ENCODE results near the gene MYOG. TPM values are rescaled to one million over a fixed set of nuclear protein-coding genes. Genes with fewer than 3 reads are reported as not detected.

MYOG gene
- polyA plus RNA-seq, 1 donor, result 0.18 TPM

DNA sequence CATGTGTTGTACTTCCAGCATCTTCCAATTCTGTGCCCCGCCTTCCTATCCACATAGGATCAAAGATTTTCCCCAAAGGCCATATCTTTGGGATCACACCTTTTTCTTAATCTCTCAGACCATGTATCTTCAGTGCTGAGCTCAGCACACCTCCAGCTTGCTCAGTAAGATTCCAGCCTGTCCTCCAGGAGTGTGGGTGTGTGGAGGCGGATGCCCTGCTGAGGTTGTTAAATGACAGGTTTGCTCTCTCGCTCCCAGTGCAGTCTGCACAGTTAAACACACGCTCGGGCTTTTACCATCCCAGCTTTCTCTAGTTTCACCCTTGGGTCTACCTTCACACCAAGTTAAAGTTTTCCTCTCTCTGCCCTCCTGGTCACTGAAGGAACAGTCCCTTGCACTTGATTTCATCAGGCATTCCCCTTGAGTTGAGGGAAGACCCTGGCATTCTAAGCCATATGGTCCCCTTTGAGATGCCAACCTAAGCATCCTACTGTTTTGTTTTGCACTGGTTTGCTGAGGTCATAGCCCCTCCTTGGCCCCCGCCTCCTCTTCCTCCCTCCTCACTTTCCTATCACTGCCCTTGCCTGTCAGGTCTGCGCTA is 13.7 kb downstream of the MYOG start:
- DNase-seq, result no peak

DNA sequence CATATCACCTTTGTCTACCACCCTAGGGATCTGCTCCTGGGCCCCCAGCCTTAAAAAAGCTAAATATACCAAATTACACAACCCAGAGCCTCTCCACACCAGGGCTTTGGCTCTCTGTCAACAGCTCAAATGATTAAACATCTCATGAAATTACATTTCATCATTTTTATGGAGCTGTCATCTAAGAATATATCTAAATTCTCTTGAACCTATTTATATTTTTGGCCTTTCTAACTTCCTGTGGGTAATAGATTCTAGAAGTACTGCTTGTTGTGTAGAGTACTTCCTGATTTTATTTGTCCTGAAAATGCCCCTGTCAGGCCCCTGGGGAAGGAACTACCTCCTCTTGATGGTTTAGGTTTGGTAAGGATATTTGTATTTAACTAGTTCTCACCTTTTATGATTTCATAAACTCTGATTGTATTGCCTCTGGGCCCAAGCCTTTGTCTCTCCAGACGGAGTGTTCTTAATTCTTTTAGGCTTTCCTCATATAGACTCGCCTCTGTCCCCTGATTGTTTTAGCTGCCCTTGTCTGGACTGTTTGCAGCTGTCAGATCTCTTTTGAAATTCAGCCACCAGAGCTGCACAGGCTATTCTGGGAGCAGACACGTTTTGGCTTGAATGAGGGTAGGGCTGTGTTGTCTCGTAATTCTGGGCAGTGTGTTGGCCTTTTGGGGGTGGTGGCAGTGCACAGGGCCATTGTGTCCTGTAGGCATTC is 16.6 kb downstream of the MYOG start:
- peak; percentile 57 for DNase-seq

DNA sequence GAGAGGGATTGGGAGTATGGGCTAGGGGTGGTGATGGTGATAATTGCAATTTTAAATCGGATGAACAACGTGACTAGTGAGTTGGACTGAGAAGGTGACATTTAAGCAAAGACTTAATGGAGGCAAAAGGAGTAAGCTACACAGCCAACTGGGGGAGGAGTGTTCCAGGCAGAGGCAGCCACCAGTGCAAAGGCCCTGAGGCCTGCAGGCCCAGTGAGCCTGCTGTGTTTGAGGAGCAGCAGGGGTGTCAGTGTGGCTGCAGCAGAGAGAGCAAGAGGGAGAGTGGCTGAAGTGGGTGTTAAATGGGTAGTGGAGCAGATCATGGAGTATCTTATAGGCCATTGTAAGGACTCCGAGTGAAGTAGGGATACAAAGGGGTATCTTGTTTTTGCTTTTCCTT is 18.8 kb downstream of the MYOG start:
- DNase-seq, result no peak

DNA sequence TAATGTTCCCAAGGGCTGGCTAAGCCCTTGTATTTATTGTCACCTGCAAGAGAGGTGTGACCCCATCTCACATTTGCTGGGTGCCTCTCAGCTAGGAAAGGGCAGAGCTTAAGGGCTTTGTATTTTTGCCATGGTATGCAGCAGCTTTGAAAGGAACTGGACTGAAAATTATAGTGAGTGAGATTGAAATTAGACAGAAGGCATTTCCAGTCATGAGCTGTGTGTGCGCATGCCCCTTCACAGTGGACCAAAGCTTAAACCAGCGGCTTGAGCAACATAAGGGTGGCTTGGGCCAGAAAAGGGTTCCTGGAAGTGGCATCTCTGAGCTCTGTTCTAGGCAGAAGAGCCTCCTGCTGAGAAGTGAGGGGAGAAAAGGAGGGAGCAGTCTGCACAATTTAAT is 19.8 kb downstream of the MYOG start:
- DNase-seq, result no peak

DNA sequence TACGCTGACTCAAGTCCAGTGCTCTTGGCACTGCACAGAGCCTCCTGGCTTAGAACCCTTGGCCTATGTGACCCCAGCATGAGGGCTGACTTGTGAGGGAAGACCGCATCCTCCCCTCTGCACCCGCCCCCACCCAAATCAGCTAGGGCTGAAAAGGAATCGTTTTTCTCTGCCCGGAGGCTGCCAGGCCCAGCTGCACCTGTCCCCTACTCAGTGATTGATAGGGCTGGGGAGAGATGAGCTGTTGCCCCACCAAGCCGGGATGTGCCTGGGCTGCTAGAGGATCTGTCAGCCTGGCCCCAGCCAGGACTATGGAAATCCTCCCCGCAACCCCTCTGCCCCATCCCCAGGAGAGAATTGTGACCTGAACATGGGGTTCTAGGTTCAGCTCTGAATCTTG is 20.6 kb downstream of the MYOG start:
- DNase-seq, result no peak

DNA sequence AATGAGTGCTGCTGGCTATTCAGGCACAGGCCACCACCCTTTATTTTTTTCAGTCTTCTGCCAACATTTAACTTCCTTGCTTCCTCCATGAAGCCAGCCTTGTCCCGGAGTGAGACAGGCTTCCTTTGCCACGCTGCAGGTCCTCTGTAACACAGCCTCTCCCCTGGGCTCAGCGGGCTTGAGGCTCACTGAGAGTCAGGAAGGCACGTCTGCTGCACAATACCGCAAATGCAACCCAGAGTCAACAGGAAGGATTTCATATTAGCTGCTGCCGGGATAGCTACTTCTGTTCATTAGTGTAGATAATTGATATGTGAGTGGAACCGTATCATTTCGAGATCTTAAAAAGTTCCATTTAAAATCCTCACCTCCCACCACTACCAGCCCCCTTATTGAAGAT is 22.5 kb downstream of the MYOG start:
- DNase-seq, result no peak

DNA sequence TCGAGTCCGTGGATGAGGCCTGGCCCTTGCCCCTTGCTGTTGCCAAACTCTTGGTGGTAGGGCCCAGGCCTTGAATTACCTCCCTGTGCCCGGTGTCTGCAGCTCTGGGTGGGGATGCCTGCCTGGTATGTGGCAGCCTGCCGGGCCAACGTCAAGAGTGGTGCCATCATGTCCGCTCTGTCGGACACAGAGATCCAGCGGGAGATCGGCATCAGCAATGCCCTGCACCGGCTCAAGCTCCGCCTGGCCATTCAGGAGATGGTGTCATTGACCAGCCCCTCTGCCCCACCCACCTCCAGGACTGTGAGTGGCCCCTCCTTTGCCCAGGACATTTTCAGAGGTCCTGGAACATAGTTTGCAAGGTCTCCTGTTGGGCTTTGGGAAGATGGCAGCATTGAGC is 25.7 kb downstream of the MYOG start:
- DNase-seq, result no peak

DNA sequence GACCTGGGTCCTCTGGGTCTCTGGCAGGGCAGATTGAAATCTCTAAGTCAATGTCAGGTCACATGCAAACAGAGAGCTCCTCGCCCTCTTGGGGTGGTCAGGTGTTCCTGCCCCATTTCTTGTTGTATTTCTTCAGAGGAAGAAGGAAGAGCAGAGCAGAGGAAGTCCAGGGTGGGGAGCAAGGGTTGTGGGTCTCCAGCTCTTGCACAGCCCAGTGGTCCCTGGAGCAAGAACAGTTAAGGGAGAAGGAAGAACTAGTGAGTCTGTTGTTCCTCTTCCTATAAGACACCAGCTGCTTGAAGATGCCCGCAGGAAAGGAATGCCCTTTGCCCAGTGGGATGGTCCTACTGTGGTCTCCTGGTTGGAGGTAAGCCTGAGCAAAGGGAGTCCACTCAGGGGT is 26.3 kb downstream of the MYOG start:
- DNase-seq, result no peak

DNA sequence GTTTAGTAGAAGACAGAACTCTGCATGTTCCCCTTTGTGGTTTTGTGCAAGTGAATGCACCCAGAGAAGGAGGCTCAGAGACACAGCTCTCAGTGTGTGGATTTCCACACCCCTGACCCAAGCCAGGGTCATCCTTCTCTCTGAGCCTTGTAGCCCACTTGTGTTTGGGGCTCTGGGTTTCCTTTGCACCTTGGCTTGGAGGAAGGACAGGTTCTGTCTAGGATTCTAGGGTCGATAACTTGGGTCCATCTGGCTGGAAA is 27.2 kb downstream of the MYOG start:
- DNase-seq, result no peak

DNA sequence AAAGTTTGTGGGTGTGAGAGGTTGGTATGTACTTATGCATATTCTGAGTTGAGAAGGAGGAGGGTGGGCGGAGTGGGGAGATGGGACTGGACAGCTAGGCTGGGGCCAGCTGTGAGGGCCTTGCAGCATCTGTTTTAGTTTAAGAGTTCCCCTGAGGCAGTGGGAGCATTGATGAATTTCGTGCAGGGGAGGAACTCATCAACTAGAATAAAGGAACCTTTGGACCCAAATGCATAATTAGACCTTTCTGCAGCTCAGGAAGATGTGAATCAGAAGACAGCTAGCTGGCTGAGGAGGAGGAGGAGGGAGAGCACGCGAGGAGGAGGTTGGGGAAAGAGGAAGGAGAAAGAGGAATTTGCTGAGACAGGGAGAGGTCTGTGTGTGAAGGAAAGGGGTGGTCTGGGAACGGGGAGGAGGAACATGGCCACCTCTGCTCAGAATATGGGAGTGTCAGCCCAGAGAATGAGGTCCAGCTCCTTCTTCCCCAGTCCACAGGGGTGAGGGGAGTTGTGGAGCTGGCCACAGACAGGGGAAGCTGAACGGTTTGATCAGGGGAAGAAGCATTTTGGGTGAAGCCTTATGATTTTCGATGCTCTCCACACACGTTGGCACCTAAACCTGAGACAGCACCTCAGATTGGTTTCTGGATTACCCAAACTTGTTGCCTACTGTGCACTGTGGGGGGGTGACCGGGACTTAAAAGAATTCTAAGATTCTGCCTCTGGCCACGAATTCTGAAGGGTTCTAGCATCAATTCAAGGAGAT is 27.7 kb downstream of the MYOG start:
- no peak for DNase-seq

DNA sequence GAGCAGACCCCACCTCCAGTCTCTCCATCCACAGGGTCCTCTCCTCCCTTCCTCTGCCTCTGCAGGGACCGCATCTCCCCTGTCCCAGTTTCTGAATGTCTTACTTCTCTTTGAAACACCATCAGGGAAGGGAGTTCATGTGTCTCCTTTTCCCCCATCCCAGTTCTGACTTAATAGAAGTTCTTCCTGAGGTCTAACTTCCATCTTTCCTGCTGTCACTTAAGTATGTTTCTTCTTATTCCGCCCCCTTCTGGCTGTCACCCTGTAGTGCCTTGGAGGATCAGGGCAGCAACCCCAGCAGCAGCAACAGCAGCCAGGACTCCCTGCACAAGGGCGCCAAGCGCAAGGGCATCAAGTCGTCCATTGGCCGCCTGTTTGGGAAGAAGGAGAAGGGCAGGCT is 29.3 kb downstream of the MYOG start:
- no peak for DNase-seq

DNA sequence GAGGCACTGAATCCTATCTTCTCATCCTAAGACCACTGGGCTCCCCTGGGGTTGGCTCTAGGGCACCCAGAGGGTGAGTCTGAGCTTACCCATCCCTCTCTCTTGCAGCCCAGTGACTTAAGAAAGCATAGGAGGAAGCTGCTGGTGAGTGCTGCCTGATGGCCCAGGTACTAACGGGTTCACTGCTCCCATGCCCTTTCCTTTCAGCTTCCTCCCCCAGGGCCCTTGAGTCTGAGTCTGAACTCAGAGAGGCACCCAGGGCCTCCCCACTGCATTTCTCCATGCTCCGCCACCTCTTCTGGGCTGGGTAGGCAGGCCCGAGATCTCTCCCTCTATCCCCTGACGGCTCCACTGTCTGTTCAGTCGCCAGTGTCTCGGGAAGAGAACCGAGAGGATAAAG is 29.8 kb downstream of the MYOG start:
- DNase-seq, result no peak

DNA sequence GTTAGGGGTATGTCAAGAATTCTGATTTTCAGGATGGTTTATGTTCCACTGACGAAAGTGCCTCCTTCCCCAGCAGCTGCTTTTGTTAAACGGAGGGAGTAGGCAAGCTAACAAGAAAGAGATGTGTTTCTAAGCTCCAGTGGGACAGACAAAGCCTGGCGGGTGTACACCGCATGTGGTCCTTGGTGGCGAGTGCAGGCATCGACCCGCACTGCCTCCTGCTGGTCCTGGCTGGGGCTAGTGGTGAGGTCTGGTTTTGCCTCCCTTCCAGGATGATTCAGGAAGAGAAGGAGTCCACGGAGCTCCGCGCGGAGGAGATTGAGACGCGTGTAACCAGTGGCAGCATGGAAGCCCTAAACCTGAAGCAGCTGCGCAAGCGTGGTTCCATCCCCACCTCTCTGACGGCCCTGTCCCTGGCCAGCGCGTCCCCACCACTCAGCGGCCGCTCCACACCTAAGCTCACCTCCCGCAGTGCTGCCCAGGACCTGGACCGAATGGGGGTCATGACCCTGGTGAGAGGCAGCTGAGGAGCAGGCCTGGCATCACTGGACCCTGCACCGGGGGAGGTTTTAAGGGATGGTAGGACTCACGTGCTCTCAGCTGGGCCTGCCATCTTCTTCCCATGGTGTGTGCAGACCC is 30.5 kb downstream of the MYOG start:
- DNase-seq, result no peak

DNA sequence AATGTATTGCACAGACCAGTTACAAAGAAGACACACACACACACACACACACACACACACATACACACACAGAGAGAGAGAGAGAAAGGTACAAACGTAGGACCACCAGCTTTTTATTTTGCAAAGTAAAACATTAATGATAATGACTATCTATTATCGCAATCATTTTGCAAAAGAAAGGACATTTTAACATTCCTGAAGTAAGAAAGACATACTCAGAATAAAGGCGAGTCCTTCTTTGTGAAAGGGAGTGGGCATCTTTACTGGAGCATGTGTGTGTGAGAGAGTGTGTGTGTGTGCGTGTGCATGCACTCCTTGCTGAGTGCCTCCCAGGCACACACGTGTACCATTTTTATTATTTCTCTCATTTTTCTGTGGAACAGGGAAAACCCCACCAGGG is 31.2 kb downstream of the MYOG start:
- DNase-seq, result no peak

DNA sequence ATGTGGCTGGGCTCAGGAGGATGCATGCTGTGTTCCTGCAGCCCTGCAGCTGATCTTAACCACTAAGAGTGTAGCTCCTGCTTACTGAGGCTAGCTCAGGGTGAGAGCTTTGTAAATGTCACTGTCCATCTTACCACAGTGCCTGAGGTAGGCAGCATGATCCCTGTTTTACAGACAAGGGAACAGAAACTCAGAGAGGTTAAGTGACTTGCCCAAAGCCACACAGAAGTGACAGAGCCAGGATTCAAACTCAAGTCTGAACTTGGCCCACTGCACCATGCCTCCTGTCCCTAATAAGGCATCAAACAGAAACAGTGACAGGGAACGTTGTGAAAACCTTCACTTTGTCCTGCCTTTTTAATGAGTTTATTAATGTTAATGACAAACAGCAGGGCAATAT is 31.6 kb downstream of the MYOG start:
- DNase-seq, result no peak

DNA sequence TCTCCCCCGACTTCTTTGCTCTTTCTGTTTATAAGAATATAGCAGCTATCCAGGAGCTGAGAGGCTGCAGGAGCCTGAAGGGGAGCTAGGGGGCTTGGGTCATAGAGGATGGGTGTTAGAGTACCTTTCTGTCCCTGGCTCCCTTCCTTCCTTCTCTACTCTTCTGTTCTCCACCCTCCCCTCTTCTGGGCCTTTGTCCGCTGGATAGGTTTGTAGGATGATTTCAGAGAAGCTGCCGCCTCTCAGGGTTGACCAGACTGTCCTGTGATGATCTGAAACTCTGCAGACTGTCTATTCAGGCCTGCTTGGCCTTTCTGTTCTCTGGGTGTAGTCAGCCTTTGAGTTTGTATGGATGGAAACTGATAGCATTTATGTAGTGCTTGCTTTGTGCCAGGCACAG is 33.2 kb downstream of the MYOG start:
- DNase-seq, result no peak

DNA sequence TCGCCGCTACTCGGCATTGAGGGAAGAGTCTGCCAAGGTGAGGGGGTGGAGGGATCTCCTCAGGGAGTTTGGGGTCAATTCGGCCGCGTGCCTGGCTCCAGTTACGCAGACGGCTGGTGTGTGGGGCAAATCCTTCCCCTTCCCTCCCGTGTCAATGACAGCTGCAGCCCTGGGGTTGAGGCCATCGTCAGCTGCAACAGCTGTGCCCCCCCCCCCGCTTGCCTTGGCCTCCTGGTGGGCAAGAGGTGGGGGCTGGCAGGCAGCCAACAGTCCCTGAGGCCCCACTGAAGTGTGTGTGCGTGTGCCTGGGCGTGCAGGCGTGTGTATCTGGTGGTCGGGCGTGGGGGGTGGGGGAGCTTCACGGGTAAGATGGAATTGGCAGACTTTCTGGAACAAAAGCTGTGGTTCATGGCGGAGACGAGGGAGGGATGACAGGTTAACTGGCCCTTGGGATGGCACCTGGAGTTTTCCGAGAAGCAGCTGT is 33.9 kb downstream of the MYOG start:
- no peak for DNase-seq

DNA sequence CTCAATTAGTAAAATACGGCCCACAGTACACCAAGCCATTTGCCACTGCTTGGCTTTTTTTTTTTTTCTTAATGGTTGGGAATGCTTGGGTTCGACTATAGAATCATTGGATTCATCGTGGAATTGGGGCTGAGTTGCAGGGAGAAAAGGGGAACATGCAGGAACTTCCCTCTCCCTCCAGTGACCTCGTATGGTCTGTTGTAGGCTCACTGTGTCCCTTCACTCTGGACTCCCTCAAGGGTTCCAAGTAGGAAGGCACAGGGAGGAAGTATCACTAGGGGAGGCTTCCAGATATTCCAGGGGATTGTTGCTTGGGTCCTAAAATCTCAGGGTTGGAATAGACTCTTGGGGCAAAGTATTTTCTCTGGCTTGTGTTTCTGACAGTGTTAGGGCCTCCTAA is 35.0 kb downstream of the MYOG start:
- DNase-seq, result no peak

DNA sequence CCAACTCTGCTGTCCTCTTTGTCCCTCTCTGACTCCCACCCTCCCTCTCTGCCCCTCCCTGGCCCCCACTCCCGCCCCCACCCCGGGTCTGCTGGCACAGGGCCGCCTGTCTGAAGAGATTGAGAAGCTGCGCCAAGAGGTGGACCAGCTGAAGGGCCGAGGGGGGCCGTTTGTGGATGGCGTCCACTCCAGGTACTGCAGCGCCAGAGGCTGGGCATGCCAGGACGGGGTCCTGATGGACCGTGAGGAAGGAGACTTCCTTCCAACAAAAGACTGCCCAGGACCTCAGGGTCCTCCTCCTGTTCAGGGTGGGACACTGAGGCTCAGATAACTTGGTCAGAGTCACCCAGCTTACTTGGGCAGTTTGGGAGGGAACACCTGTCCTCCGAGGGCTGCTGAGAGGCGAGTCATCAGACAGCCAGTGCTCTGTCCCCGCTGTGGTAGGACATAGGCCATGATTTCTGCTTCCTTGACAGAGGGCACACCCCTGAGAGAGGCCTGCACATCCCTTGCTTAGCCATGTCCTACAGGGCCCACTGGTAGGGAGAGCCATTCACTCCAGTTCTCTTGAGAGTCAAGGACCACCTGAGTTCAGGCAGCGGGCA is 36.1 kb downstream of the MYOG start:
- DNase-seq, result no peak

DNA sequence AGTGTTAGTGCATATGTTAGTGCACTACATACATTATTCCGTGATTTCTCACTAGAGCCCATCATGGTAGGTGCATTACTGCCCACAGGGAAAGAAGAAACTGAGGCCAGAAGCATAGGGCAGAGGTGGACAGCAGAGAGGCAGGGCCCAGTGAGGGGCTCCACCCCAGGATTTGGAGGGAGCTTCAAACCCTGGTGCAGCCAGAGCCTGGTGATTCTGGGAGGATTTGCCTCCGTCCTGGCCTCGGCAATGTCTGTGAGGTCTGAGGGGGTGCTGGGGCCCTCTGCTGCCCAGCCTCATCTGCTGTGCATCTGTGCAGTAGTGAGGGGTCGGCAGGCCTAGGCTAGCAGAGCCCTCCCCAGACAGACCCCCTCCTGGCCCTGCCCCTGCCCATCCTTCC is 36.7 kb downstream of the MYOG start:
- no peak for DNase-seq

DNA sequence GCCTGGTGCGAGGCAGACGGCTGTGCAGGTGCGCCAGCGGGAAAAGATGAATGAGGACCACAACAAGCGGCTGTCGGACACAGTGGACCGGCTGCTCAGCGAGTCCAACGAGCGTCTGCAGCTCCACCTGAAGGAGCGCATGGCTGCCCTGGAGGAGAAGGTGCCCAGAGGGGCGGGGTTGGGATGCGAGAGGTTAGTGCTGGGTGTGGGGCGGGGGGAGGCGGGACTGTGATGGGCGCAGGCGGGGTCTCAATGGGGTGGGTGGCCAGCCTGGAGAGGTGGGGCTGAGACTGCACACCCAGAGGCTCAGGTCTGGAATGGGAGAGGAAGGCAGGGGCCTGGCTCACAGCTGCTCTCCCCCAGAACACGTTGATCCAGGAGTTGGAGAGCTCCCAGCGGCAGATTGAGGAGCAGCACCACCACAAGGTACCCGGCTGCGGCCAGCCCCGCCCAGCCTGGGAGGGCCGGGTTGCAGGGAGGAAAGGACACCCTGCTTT is 37.2 kb downstream of the MYOG start:
- DNase-seq, result no peak

DNA sequence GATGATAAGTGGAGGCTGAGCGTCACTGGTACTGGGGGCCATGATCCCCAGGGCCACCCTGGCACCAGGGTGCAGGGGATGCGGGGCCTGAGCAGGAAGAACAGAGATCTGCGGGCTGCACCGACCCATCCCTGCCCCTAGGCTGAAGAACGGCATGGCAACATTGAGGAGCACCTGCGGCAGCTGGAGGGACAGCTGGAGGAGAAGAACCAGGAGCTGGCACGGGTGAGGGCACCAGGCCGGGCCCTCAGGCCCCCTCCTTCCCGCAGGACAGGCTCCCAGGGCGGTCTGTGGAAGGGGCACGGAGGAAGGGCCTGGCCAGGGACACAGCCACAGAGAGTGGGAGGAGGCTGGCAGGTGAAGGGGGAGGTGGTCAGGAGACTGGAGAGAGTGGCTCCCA is 37.7 kb downstream of the MYOG start:
- no peak for DNase-seq

Measured in left kidney (tissue), 2 donors.